IPS-NIHi7 (cell line): ENCODE results near the gene C17orf58.
"Not testable (repeated sequence)": the region's sequence is repeated elsewhere in the genome, so short reads cannot be mapped to it uniquely, and the experiment has no call there.

ENCODE experiments used
- DNase-seq: peaks from one replicate; pipeline ENCODE4 v3.0.0; 2012; ENCODE audit warnings: mixed read lengths; ENCODE audit errors: extremely low spot score

Gene C17orf58

GRCh38 chr17:67996301-67997171 lies at the start of gene C17orf58:
TSS of gene C17orf58 (minus strand) at chr17:67996469. CDS start at chr17:67996198, 271 bp downstream.
- DNase-seq = not testable (repeated sequence)

GRCh38 chr17:68036304-68037147 lies 40.3 kb upstream of the C17orf58 start:
- DNase-seq = no peak

GRCh38 chr17:68035523-68036303 lies 39.4 kb upstream of the C17orf58 start, which contains the start of gene KPNA2:
TSS of gene KPNA2 (plus strand) at chr17:68035735. CDS start at chr17:68037133, 1,398 bp downstream.
- peak; percentile 96 for DNase-seq

GRCh38 chr17:68035131-68035522 lies 38.9 kb upstream of the C17orf58 start:
- DNase-seq = no peak

GRCh38 chr17:68034452-68034776 lies 38.1 kb upstream of the C17orf58 start:
- no peak for DNase-seq

- DNase-seq = peak; percentile 82
Measured at GRCh38 chr17:68033636-68034451, 37.6 kb upstream of the C17orf58 start.

- no peak for DNase-seq
Measured at GRCh38 chr17:68029512-68030215, 33.4 kb upstream of the C17orf58 start.

- not testable (repeated sequence) for DNase-seq
Measured at GRCh38 chr17:68022547-68022946, 26.3 kb upstream of the C17orf58 start.

GRCh38 chr17:68021963-68022362 lies 25.7 kb upstream of the C17orf58 start:
- no peak for DNase-seq

- DNase-seq = not testable (repeated sequence)
Measured at GRCh38 chr17:68020791-68021190, 24.5 kb upstream of the C17orf58 start.

- peak; percentile 54 for DNase-seq
Measured at GRCh38 chr17:68020409-68020756, 24.1 kb upstream of the C17orf58 start.

- DNase-seq = peak; percentile 95
Measured at GRCh38 chr17:68019675-68020408, 23.6 kb upstream of the C17orf58 start.

- no peak for DNase-seq
Measured at GRCh38 chr17:68019336-68019674, 23.0 kb upstream of the C17orf58 start.

- DNase-seq = not testable (repeated sequence)
Measured at GRCh38 chr17:68018493-68018892, 22.2 kb upstream of the C17orf58 start.

- DNase-seq = no peak
Measured at GRCh38 chr17:68016838-68017237, 20.6 kb upstream of the C17orf58 start.

GRCh38 chr17:68015081-68015723 lies 18.9 kb upstream of the C17orf58 start:
- DNase-seq = no peak

GRCh38 chr17:68013385-68013784 lies 17.1 kb upstream of the C17orf58 start:
- DNase-seq = no peak

- peak; percentile 76 for DNase-seq
Measured at GRCh38 chr17:68011199-68011665, 15.0 kb upstream of the C17orf58 start.

- DNase-seq = no peak
Measured at GRCh38 chr17:68006797-68007196, 10.5 kb upstream of the C17orf58 start.
